Body of pancreas (tissue), 4 donors: ENCODE data around the gene TMEM72. TPM values are rescaled to one million over a fixed set of nuclear protein-coding genes. Genes with fewer than 3 reads are reported as not detected.
"Not testable (repeated sequence)": the region's sequence is repeated elsewhere in the genome, so short reads cannot be mapped to it uniquely, and the experiment has no call there.

ENCODE experiments used
- ATAC-seq: fragments of 150-250 bp; one replicate; pipeline ENCODE4 v1.9.1; 2016
- DNase-seq, 4 donors: peaks; one replicate each; pipeline ENCODE4 v3.0.0-alpha.2; 2019
- H3K27ac ChIP-seq, 4 donors: fragments of 200-600 bp; sonication (generic); 1 replicate in 3 of 4; 2 replicates in 1 of 4; pipeline versions ENCODE4 v1.5.1 to v1.6.1; 2016 to 2019; ENCODE audit warnings: mild to moderate bottlenecking in 1 of 4, mixed read lengths in 1 of 4, moderate library complexity in 1 of 4
- H3K27me3 ChIP-seq, 2 donors: fragments of 200-600 bp; sonication (generic); one replicate each; pipeline ENCODE4 v1.6.0; 2016; ENCODE audit warnings: mild to moderate bottlenecking in 1 of 2
- H3K36me3 ChIP-seq, 2 donors: fragments of 200-600 bp; sonication (generic); replicated peaks in 1 of 2; 2 replicates each; pipeline ENCODE4 v1.5.1; 2016; ENCODE audit warnings: low read depth in 2 of 2; ENCODE audit not compliant: insufficient read depth in 1 of 2
- H3K4me1 ChIP-seq: fragments of 200-600 bp; sonication (generic); one replicate; pipeline ENCODE4 v1.6.0; 2016
- H3K4me3 ChIP-seq, 2 donors: fragments of 200-600 bp; sonication (generic); 1 replicate in 1 of 2; 2 replicates in 1 of 2; pipeline ENCODE4 v1.5.1; 2016 to 2019
- H3K9me3 ChIP-seq, 3 donors: fragments of 200-600 bp; sonication (generic); 1 replicate in 2 of 3; 2 replicates in 1 of 3; pipeline ENCODE4 v1.5.1; 2016
- POLR2A ChIP-seq, 3 donors: fragments of 450-650 bp; IDR thresholded peaks; one replicate each; pipeline ENCODE4 v1.6.1; 2016; ENCODE audit warnings: antibody characterized with exemption in 3 of 3, mild to moderate bottlenecking in 2 of 3
- WGBS, 2 donors: methylation state at CpG; one replicate each; pipeline ENCODE4 v1.1.5; 2017; 5-methylcytosine and 5-hydroxymethylcytosine counted together
- intact Hi-C: fragments of 100-400 bp; cut with DNase I; formaldehyde crosslinking; loops from one replicate; pipeline ENCODE4 v1.15.1; 2023
- total RNA-seq, 2 donors: library from RNA; depleted of rRNA; stranded (reverse); fragments of >200 nt; gene quantifications; one replicate each; pipeline ENCODE4 v1.1.0, GENCODE V29; 2016
- TF ChIP-seq, protein P1 (sequence below), 7 experiments: fragments of 450-650 bp in 4 of 7; fragments of 200-600 bp in 3 of 7; sonication (generic) in 3 of 7; IDR thresholded peaks; one replicate each; pipeline ENCODE4 v1.5.1; 2016 to 2019; ENCODE audit warnings: antibody characterized with exemption in 7 of 7

TMEM72 gene
- total RNA-seq, 2 donors from 2014 or later = 4.7 to 10.2 TPM

DNA sequence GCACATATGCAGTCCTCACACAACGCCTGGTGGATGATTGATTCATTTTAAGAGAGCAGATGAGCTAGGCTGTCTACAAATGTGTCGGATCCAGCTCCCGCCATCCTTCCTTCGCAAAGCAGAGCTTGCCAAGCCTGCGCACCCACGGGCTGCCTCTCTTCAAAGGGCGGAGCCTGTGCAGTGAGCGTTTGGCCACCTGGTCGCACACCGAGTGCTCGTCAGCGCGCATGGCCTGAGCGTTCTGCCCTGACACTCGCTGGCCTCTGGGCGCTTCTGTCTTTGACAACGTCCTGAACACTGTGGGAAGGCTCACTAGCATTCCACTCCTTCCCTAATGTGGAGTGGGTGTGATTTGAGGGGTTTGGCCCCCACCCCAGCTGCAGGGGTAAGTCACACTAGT, 47.1 kb upstream of the TMEM72 start:
- intact Hi-C loops = loop anchor here (5.0 kb wide), 2 partner anchors 472 to 1192 kb away; no protein-coding TSS in a partner anchor
- WGBS, 2 donors = 26 to 52% methylated on average over 17 of the region's 17 CpGs
- Histone ChIP-seq H3K4me1 (peaks cover 16% of the 10 kb centered on the region), H3K27me3 (no peaks in the 10 kb centered on the region), H3K9me3 (no peaks in the 10 kb centered on the region), H3K36me3 (no peaks in the 10 kb centered on the region), H3K27ac (peak overlapping the region; percentile 13 to 73 (median 68)), H3K4me3 (no peak overlapping the region)
- DNase-seq (peak; percentile 70 to 81 (median 72)), ATAC-seq (peak; percentile 71)
- TF ChIP-seq POLR2A (IDR thresholded peaks at IDR 0.05) = peak in 2 of 3 donors; percentile 28 to 33
- TF ChIP-seq, protein P1, sequence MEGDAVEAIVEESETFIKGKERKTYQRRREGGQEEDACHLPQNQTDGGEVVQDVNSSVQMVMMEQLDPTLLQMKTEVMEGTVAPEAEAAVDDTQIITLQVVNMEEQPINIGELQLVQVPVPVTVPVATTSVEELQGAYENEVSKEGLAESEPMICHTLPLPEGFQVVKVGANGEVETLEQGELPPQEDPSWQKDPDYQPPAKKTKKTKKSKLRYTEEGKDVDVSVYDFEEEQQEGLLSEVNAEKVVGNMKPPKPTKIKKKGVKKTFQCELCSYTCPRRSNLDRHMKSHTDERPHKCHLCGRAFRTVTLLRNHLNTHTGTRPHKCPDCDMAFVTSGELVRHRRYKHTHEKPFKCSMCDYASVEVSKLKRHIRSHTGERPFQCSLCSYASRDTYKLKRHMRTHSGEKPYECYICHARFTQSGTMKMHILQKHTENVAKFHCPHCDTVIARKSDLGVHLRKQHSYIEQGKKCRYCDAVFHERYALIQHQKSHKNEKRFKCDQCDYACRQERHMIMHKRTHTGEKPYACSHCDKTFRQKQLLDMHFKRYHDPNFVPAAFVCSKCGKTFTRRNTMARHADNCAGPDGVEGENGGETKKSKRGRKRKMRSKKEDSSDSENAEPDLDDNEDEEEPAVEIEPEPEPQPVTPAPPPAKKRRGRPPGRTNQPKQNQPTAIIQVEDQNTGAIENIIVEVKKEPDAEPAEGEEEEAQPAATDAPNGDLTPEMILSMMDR (IDR thresholded peaks at IDR 0.05) = no peak

DNA sequence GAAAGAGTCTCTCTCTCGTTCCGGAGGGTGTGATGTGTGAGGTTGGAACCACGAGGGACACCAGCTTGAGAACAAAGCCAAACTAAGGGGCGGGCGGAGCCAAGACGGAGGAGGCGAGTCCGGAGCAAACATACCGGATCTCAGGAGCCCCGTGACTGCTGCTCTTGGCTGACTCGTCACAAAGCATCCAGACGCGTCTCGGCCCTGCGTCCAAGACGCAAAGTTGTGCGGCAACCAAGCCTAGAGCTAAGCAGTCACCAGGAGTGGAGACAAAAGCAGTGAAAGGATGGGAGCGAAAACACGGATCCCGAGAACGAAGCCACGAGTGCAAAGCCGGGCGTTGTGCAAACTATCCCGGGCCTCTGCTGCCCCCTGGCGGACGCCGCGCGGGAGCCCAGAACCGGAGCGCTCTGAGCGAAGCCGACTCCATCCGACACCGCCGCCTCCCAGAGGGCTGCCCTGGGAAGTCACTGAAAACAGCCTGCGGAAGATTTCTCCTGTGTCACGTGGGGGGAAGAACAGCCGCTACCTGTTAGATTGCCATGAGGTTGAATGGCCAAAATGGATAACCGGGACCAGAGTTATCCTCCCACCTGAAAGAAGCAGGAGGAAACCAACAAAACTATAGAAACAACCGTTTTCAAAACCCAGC, 46.4 kb upstream of the TMEM72 start:
- peak in 2 of 3 donors; percentile 4 to 32 for TF ChIP-seq POLR2A (IDR thresholded peaks at IDR 0.05)
- TF ChIP-seq, protein P1 (IDR thresholded peaks at IDR 0.05) = peak; percentile 95 to 99 (median 98)
- Histone ChIP-seq H3K9me3 (no peaks in the 10 kb centered on the region), H3K4me3 (peak overlapping the region in 1 of 2 donors; percentile 26), H3K36me3 (no peaks in the 10 kb centered on the region), H3K27me3 (no peaks in the 10 kb centered on the region), H3K27ac (peak overlapping the region; percentile 13 to 73 (median 68)), H3K4me1 (peaks cover 16% of the 10 kb centered on the region)
- ATAC-seq (peak; percentile 97), DNase-seq (peak; percentile 92 to 96 (median 94))
- WGBS, 2 donors = 1 to 2% methylated on average over 9 to 42 of the region's 42 CpGs
- intact Hi-C loops = loop anchor here (5.0 kb wide), 2 partner anchors 472 to 1192 kb away; no protein-coding TSS in a partner anchor

DNA sequence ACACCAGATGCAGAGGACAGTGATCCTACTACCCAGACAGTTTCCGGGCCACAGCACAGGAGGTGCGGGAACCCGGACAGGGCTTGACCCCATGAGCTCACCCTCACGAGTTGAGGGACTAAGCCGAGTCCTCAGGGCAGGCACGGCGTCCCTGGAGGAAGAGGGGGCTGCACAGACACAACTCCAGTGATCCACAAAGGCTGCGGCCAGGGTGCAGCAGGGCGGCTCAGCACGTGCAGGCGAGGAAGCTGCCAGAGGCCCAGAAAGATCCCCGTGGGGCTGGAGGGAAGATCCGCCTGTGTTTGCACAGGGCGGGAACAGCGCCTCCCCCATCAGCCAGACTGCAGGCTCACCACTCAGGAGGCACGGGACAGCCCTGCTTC, 45.9 kb upstream of the TMEM72 start:
- WGBS, 2 donors = 34 to 49% methylated on average over 4 to 16 of the region's 16 CpGs

DNA sequence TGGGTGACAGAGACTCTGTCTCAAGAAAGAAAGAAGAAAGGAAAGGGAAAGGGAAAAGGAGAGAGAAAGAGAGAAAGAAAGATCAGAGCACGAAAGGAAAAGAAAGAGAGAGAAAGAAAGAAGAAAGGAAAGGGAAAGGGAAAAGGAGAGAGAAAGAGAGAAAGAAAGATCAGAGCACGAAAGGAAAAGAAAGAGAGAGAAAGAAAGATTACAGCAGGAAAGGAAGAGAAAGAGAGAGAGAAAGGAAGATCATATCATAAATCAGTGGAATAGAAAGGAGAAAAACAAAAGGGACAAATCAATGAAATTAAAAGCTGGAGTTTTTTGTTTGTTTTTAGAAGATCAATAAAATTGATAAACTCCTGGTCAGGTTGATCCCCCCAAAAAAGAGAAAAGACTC, 44.8 kb upstream of the TMEM72 start:
- ATAC-seq, H3K4me3 ChIP-seq, H3K27ac ChIP-seq, H3K36me3 ChIP-seq, DNase-seq, H3K9me3 ChIP-seq, intact Hi-C loops, H3K27me3 ChIP-seq: not testable (repeated sequence)
- 78 to 89% methylated on average over 2 of the region's 2 CpGs for WGBS, 2 donors
- peaks cover 16% of the 10 kb centered on the region for H3K4me1 ChIP-seq

More for the DNA sequence above, 45.9 kb upstream of the TMEM72 start:
- intact Hi-C loops = no loop called here
- TF ChIP-seq, protein P1 (IDR thresholded peaks at IDR 0.05) = no peak
- no peak for TF ChIP-seq POLR2A (IDR thresholded peaks at IDR 0.05)
- peak; percentile 1 for ATAC-seq
- Histone ChIP-seq H3K4me1 (peaks cover 16% of the 10 kb centered on the region), H3K36me3 (no peaks in the 10 kb centered on the region), H3K9me3 (no peaks in the 10 kb centered on the region), H3K4me3 (no peak overlapping the region), H3K27me3 (no peaks in the 10 kb centered on the region), H3K27ac (peak overlapping the region in 1 of 4 donors; percentile 72)
- DNase-seq = no peak

DNA sequence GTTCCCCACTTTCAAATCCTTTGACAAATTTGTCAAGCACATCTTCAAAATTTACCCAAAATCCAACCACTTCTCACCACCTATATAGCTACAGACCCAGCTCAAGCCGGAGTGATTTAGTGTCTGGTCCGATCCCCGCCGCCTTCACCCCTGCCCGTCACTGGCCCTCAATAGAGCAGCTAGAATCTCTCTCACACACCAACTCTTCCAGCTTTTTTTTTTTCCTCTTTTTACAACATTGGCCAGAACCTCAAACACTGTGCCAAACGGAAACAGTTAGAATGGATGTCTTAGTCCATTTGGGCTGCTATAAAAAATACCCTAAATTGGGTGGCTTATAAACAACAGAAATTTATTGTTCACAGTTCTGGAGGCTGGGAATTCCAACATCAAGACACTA, 41.1 kb upstream of the TMEM72 start:
- intact Hi-C loops = no loop called here
- DNase-seq (no peak), ATAC-seq (no peak)
- TF ChIP-seq POLR2A (IDR thresholded peaks at IDR 0.05) = no peak
- TF ChIP-seq, protein P1 (IDR thresholded peaks at IDR 0.05) = no peak
- H3K4me1 ChIP-seq = peaks cover 17% of the 10 kb centered on the region
- H3K36me3 ChIP-seq = no peaks in the 10 kb centered on the region
- no peaks in the 10 kb centered on the region for H3K27me3 ChIP-seq
- no peak overlapping the region for H3K4me3 ChIP-seq
- no peaks in the 10 kb centered on the region for H3K9me3 ChIP-seq
- 94% methylated on average over 6 of the region's 6 CpGs for WGBS, 2 donors
- no peak overlapping the region for H3K27ac ChIP-seq
